B cell (primary cell): ENCODE measurements around the gene TIMM44. TPM values are rescaled to one million over a fixed set of nuclear protein-coding genes. Genes with fewer than 3 reads are reported as not detected.

ENCODE experiments used
- ATAC-seq: fragments of 200-7000 bp; cut with Tn5 transposase; one replicate; pipeline ENCODE4 v1.10.0; 2021; ENCODE audit warnings: low read depth, mild to moderate bottlenecking, moderate number of reproducible peaks, moderate library complexity
- CTCF ChIA-PET: fragments of 350-600 bp; sonication (Branson Sonifier 250); formaldehyde crosslinking; loops from one replicate; lab custom pipeline; 2021; ENCODE audit warnings: antibody characterized with exemption, inconsistent platforms; lab: Charles Lee
- POLR2A ChIA-PET: fragments of 350-600 bp; sonication (Branson Sonifier 250); formaldehyde crosslinking; loops from one replicate; lab custom pipeline; 2021; ENCODE audit warnings: antibody characterized with exemption; lab: Charles Lee
- DNase-seq: peaks from one replicate; pipeline ENCODE4 v3.0.0; 2013
- H2AFZ ChIP-seq: 2 replicates; pipeline ENCODE4 v1.6.1; 2012; ENCODE audit warnings: mild to moderate bottlenecking, low read depth, low read length; ENCODE audit not compliant: insufficient read depth, poor library complexity, severe bottlenecking
- H3K27ac ChIP-seq, 2 donors: 1 replicate in 1 of 2; 2 replicates in 1 of 2; pipeline ENCODE4 v1.5.1; 2012 to 2013; ENCODE audit warnings: low read length in 2 of 2, mild to moderate bottlenecking in 2 of 2, moderate library complexity in 1 of 2
- H3K27me3 ChIP-seq, 4 experiments: fragments of 200-600 bp in 1 of 4; sonication (generic) in 1 of 4; replicated peaks in 1 of 4; 1 replicate in 2 of 4; 2 replicates in 2 of 4; pipeline versions ENCODE4 v1.6.1 to v1.7.0; 2013 to 2016; ENCODE audit warnings: low read length in 3 of 4, mild to moderate bottlenecking in 2 of 4, mixed read lengths in 1 of 4, moderate library complexity in 1 of 4; ENCODE audit not compliant: insufficient read depth in 4 of 4, control insufficient read depth in 3 of 4; ENCODE audit errors: control extremely low read depth in 1 of 4
- H3K36me3 ChIP-seq, 2 experiments: replicated peaks in 1 of 2; 1 replicate in 1 of 2; 2 replicates in 1 of 2; pipeline versions ENCODE4 v1.6.1 to v1.7.1; 2013; ENCODE audit warnings: low read length in 1 of 2; ENCODE audit not compliant: insufficient read depth in 2 of 2, control insufficient read depth in 1 of 2; ENCODE audit errors: control extremely low read depth in 1 of 2, extremely low read depth in 1 of 2
- H3K4me1 ChIP-seq, 2 donors: fragments of 200-600 bp in 1 of 2; sonication (generic) in 1 of 2; 1 replicate in 1 of 2; 2 replicates in 1 of 2; pipeline versions ENCODE4 v1.5.1 to v1.6.1; 2013 to 2017; ENCODE audit warnings: low read length in 2 of 2; ENCODE audit not compliant: control insufficient read depth in 2 of 2, insufficient read depth in 2 of 2
- H3K4me2 ChIP-seq: replicated peaks from 2 replicates; pipeline ENCODE3; 2012; ENCODE audit warnings: mild to moderate bottlenecking, low read depth, low read length; ENCODE audit not compliant: poor library complexity, severe bottlenecking
- H3K4me3 ChIP-seq, 5 experiments: fragments of 200-600 bp in 1 of 5; sonication (generic) in 1 of 5; 1 replicate in 3 of 5; 2 replicates in 2 of 5; pipeline versions ENCODE4 v1.5.1 to v1.7.0; 2011 to 2016; ENCODE audit warnings: low read length in 4 of 5, mild to moderate bottlenecking in 4 of 5, low read depth in 2 of 5, control low read depth in 1 of 5, moderate library complexity in 1 of 5; ENCODE audit not compliant: insufficient read depth in 1 of 5; ENCODE audit errors: control extremely low read depth in 1 of 5, extremely low read depth in 1 of 5
- H3K79me2 ChIP-seq: fragments of 200-600 bp; sonication (generic); one replicate; pipeline ENCODE4 v1.6.0; 2016; ENCODE audit warnings: low read length; ENCODE audit not compliant: control insufficient read depth, insufficient read depth
- H3K9ac ChIP-seq: fragments of 200-600 bp; sonication (generic); 2 replicates; pipeline ENCODE4 v1.6.1; 2017; ENCODE audit warnings: mild to moderate bottlenecking, low read length, moderate library complexity
- H3K9me3 ChIP-seq, 3 donors: one replicate each; pipeline versions ENCODE4 v1.6.1 to v1.7.1; 2013; ENCODE audit warnings: low read length in 2 of 3; ENCODE audit not compliant: control insufficient read depth in 2 of 3, insufficient read depth in 1 of 3; ENCODE audit errors: control extremely low read depth in 1 of 3
- H4K20me1 ChIP-seq: 2 replicates; pipeline ENCODE4 v1.6.0; 2012; ENCODE audit warnings: mild to moderate bottlenecking, low read length; ENCODE audit not compliant: insufficient read depth, control insufficient read depth, poor library complexity, severe bottlenecking
- H3K27ac Mint-ChIP-seq: one replicate; pipeline ENCODE4 v1.8.0; 2021; ENCODE audit warnings: mixed read lengths
- H3K27me3 Mint-ChIP-seq: one replicate; pipeline ENCODE4 v1.8.0; 2021; ENCODE audit warnings: mixed read lengths
- H3K4me1 Mint-ChIP-seq: one replicate; pipeline ENCODE4 v1.8.0; 2021; ENCODE audit warnings: mixed read lengths
- H3K4me3 Mint-ChIP-seq: one replicate; pipeline ENCODE4 v1.8.0; 2021; ENCODE audit warnings: mixed read lengths
- H3K9me3 Mint-ChIP-seq: one replicate; pipeline ENCODE4 v1.8.0; 2022; ENCODE audit warnings: mixed read lengths; ENCODE audit not compliant: insufficient read depth
- EZH2 ChIP-seq: IDR thresholded peaks from 2 replicates; pipeline ENCODE4 v1.6.1; 2012; ENCODE audit warnings: borderline replicate concordance, low read depth, mild to moderate bottlenecking, moderate library complexity, low read length; ENCODE audit not compliant: insufficient read depth, poor library complexity, severe bottlenecking
- WGBS: methylation state at CpG from one replicate; pipeline ENCODE4 v1.1.5; 2013; ENCODE audit warnings: missing lambda C conversion rate; ENCODE audit not compliant: insufficient coverage; 5-methylcytosine and 5-hydroxymethylcytosine counted together
- intact Hi-C: fragments of 100-400 bp; cut with micrococcal nuclease; formaldehyde crosslinking; loops from one replicate; pipeline ENCODE4 v1.10.0; 2022
- polyA plus RNA-seq: library from polyadenylated mRNA; depleted of rRNA; stranded (reverse); fragments of >200 nt; gene quantifications from 2 replicates; pipeline ENCODE4 v1.2.3, GENCODE V29; 2012
- total RNA-seq, 2 donors: library from RNA; stranded (reverse); fragments of 120-200 nt in 1 of 2; gene quantifications; 1 replicate in 1 of 2; 2 replicates in 1 of 2; pipeline versions ENCODE4 v1.2.3 to v1.2.4, GENCODE V29; 2013 to 2022
- TF ChIP-seq, protein P1 (sequence below): fragments of 200-600 bp; IDR thresholded peaks from one replicate; pipeline ENCODE4 v1.8.0; 2022; ENCODE audit warnings: antibody characterized with exemption, mild to moderate bottlenecking

The TIMM44 gene
- total and polyA plus RNA-seq, 2 donors (not counting 1 experiment from before 2014, with no cell fraction given): 48.9 to 66.5 TPM

GRCh38 chr19:7983995-7984837 is 40.8 kb upstream of the TIMM44 start:
- Mint-ChIP-seq H3K4me1 (peaks cover 2% of the 10 kb centered on the region), H3K4me3 (no peak overlapping the region), H3K9me3 (no peaks in the 10 kb centered on the region), H3K27ac (no peak overlapping the region), H3K27me3 (no peaks in the 10 kb centered on the region)
- TF ChIP-seq, protein P1, sequence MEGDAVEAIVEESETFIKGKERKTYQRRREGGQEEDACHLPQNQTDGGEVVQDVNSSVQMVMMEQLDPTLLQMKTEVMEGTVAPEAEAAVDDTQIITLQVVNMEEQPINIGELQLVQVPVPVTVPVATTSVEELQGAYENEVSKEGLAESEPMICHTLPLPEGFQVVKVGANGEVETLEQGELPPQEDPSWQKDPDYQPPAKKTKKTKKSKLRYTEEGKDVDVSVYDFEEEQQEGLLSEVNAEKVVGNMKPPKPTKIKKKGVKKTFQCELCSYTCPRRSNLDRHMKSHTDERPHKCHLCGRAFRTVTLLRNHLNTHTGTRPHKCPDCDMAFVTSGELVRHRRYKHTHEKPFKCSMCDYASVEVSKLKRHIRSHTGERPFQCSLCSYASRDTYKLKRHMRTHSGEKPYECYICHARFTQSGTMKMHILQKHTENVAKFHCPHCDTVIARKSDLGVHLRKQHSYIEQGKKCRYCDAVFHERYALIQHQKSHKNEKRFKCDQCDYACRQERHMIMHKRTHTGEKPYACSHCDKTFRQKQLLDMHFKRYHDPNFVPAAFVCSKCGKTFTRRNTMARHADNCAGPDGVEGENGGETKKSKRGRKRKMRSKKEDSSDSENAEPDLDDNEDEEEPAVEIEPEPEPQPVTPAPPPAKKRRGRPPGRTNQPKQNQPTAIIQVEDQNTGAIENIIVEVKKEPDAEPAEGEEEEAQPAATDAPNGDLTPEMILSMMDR: no peak
- no peak for TF ChIP-seq EZH2
- Histone ChIP-seq H3K9ac (no peak overlapping the region), H3K4me2 (no peak overlapping the region), H3K27me3 (no peaks in the 10 kb centered on the region), H3K79me2 (peaks cover 70% of the 10 kb centered on the region), H3K4me1 (no peaks in the 10 kb centered on the region), H3K36me3 (peaks cover 0 to 87% of the 10 kb centered on the region in 2 experiments), H3K27ac (no peak overlapping the region), H4K20me1 (peaks cover 74% of the 10 kb centered on the region), H2AFZ (no peak overlapping the region), H3K4me3 (no peak overlapping the region), H3K9me3 (no peaks in the 10 kb centered on the region)
- intact Hi-C loops: no loop called here
- no peak for DNase-seq
- ChIA-PET CTCF (interaction anchor here (0.6 to 1.0 kb wide), 2 partner anchors 18 to 30 kb away, joined by 3 read pairs; no protein-coding TSS in a partner anchor), POLR2A (interaction anchor here (0.5 kb wide), 1 partner anchor 19 kb away, joined by 5 read pairs; no protein-coding TSS in a partner anchor)
- ATAC-seq: no peak
- WGBS: 99% methylated on average over 14 of the region's 14 CpGs

DNA sequence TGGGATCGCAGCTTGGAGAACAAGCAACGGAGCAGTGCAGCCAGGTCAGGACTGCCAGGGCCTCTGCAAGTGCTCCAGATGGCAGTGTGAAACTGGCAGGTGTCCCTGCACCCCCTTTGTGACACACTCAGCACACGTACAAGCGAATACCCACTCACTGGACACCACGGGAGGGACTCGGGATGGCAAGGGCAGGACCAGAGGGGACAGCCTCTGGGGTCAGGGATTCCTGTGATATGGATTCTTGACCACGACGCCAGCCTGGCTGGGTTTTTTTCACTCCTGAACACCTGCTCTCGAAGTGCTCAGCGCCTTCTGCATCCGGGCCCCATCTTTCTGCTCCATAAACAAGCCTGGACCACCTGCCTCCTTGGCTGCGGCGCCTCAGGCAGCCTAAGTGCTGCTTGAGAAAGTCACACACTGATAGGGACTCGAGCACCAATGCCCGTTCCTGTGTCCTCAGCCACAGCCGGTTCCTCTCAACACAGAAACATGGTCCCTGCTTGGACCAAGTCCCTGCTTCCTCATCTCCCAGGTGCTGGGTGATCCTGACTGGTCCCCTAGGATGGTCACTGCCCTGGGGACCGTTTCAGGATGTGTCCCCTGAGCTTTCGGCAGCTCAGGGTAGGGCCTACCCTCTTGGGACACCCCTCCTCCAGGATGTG is 40.0 kb upstream of the TIMM44 start:
- no peak overlapping the region for H2AFZ ChIP-seq
- no peak overlapping the region for H3K27ac ChIP-seq
- H3K79me2 ChIP-seq: peaks cover 64% of the 10 kb centered on the region
- H3K4me3 Mint-ChIP-seq: no peak overlapping the region
- TF ChIP-seq EZH2: no peak
- no peaks in the 10 kb centered on the region for H3K9me3 Mint-ChIP-seq
- ATAC-seq (no peak), DNase-seq (no peak)
- CTCF ChIA-PET: interaction anchor here (0.6 to 1.0 kb wide), 2 partner anchors 19 to 31 kb away, joined by 3 read pairs; no protein-coding TSS in a partner anchor
- POLR2A ChIA-PET: no interaction called here
- peaks cover 74% of the 10 kb centered on the region for H4K20me1 ChIP-seq
- intact Hi-C loops: no loop called here
- no peaks in the 10 kb centered on the region for H3K4me1 ChIP-seq
- H3K27me3 ChIP-seq: no peaks in the 10 kb centered on the region
- peaks cover 2% of the 10 kb centered on the region for H3K4me1 Mint-ChIP-seq
- peaks cover 0 to 87% of the 10 kb centered on the region in 2 experiments for H3K36me3 ChIP-seq
- H3K27ac Mint-ChIP-seq: no peak overlapping the region
- H3K4me2 ChIP-seq: no peak overlapping the region
- 97% methylated on average over 18 of the region's 18 CpGs for WGBS
- no peaks in the 10 kb centered on the region for H3K9me3 ChIP-seq
- no peak overlapping the region for H3K9ac ChIP-seq
- H3K4me3 ChIP-seq: no peak overlapping the region
- no peaks in the 10 kb centered on the region for H3K27me3 Mint-ChIP-seq
